Endothelial cell of umbilical vein (primary cell): ENCODE measurements around the gene AUTS2.

Experiments used
- EZH2 ChIP-seq: IDR thresholded peaks from 2 replicates; pipeline ENCODE4 v1.6.1; 2012; ENCODE audit warnings: borderline replicate concordance, low read depth, mild to moderate bottlenecking, moderate library complexity, low read length, inconsistent platforms; ENCODE audit not compliant: severe bottlenecking
- GATA2 ChIP-seq: IDR thresholded peaks from 2 replicates; pipeline ENCODE4 v1.7.0; 2011; ENCODE audit warnings: low read depth, mild to moderate bottlenecking, moderate library complexity, mixed read lengths, low read length; ENCODE audit not compliant: insufficient read length, insufficient read depth
- JUN ChIP-seq: IDR thresholded peaks from 2 replicates; pipeline ENCODE4 v1.6.1; 2011; ENCODE audit warnings: borderline replicate concordance, low read depth; ENCODE audit not compliant: insufficient read length, insufficient read depth
- MYC ChIP-seq: IDR thresholded peaks from one replicate; pipeline ENCODE4 v1.6.1; 2011; ENCODE audit warnings: mild to moderate bottlenecking, low read depth, low read length
- POLR2A ChIP-seq: IDR thresholded peaks from 2 replicates; pipeline ENCODE4 v1.6.1; 2012; ENCODE audit warnings: low read depth, mild to moderate bottlenecking, control low read depth, low read length
- POLR2AphosphoS5 ChIP-seq: IDR thresholded peaks from 2 replicates; pipeline ENCODE4 v1.6.1; 2012; ENCODE audit warnings: low read depth, mild to moderate bottlenecking, control low read depth, low read length, moderate library complexity; ENCODE audit not compliant: insufficient read depth
- TF ChIP-seq, protein P1 (sequence below), 2 donors: IDR thresholded peaks; 1 replicate in 1 of 2; 2 replicates in 1 of 2; pipeline ENCODE4 v1.5.1; 2011; ENCODE audit warnings: low read length in 2 of 2, mild to moderate bottlenecking in 2 of 2, moderate library complexity in 2 of 2, control low read depth in 1 of 2, inconsistent platforms in 1 of 2, low read depth in 1 of 2; ENCODE audit not compliant: insufficient read depth in 1 of 2; ENCODE audit errors: extremely low read depth in 1 of 2
- TF ChIP-seq, protein P2 (sequence below): IDR thresholded peaks from 2 replicates; pipeline ENCODE4 v1.6.1; 2011; ENCODE audit not compliant: insufficient read depth, insufficient read length

DNA sequence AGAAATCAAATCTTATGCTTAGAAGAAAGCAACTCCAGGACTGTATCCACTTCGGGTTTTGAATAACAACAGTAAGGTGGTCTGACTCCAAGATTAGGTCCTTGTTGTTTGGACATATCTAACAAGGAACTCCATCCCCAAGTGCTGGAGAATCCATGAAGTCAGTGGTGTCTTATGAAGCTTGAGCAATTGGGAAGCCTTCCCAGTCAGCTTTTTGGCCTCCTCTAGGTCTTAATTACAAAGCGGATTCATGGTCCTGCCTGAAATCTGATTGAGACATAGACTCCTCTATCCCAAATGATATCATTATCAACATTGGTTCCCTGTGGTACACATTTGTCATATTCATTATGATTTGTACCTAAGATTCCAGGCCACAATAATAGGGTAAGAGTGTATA, 642.6 kb downstream of the AUTS2 start:
- TF ChIP-seq, protein P1, sequence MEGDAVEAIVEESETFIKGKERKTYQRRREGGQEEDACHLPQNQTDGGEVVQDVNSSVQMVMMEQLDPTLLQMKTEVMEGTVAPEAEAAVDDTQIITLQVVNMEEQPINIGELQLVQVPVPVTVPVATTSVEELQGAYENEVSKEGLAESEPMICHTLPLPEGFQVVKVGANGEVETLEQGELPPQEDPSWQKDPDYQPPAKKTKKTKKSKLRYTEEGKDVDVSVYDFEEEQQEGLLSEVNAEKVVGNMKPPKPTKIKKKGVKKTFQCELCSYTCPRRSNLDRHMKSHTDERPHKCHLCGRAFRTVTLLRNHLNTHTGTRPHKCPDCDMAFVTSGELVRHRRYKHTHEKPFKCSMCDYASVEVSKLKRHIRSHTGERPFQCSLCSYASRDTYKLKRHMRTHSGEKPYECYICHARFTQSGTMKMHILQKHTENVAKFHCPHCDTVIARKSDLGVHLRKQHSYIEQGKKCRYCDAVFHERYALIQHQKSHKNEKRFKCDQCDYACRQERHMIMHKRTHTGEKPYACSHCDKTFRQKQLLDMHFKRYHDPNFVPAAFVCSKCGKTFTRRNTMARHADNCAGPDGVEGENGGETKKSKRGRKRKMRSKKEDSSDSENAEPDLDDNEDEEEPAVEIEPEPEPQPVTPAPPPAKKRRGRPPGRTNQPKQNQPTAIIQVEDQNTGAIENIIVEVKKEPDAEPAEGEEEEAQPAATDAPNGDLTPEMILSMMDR (IDR thresholded peaks at IDR 0.05; ENCODE audit: extremely low read depth in 1 of 2, insufficient read depth in 1 of 2, low read depth in 1 of 2, low read length in 2 of 2) = no peak
- no peak for TF ChIP-seq POLR2A
- no peak for TF ChIP-seq MYC
- TF ChIP-seq POLR2AphosphoS5 = no peak
- no peak for TF ChIP-seq EZH2
- no peak for TF ChIP-seq GATA2
- TF ChIP-seq JUN = no peak
- TF ChIP-seq, protein P2, sequence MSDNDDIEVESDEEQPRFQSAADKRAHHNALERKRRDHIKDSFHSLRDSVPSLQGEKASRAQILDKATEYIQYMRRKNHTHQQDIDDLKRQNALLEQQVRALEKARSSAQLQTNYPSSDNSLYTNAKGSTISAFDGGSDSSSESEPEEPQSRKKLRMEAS = no peak
